ENCODE results near the gene ERC2. TPM values are rescaled to one million over a fixed set of nuclear protein-coding genes. Genes with fewer than 3 reads are reported as not detected.

ERC2 gene
- total and polyA plus RNA-seq, 12 donors: 0.22 to 4.2 (median 1.7) TPM

DNA sequence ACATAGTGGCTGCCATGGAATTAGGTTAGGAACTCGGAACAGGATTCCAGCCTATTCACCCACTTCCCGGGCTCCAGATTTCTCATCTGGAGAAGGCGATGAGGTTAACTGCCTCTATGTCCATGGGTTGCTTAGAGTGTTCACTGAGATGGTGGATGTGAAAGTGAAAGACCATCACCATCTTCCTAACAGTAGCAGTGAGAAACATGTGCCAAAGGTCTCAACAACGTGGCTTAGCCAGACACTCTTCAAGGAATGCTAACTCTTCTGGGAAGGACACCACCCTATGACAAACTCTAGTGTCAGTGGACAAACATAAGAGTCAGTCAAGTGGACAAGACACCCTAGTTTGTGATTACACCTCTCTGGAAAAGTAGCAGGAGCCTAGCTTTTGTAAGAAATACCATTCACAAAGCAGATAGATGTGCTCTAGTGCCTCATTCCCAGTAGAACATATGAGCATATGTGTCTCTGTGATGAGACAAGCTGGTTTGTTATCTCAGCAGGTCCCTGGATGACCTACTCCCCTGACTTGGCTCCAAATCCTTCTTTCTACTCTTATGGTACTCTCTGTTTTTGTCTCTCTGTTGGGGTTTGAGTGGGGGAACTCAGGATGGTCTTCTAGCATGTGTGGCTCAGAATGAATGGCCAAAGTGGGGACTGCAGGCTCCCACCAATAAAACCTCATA is 770.9 kb downstream of the ERC2 start:
- DNase-seq: no peak
- no peak for ATAC-seq
- H3K27me3 ChIP-seq: peaks cover 0 to 6% (median 0%) of the 10 kb centered on the region in 7 donors
- no peak overlapping the region for H3K4me3 ChIP-seq
- TF ChIP-seq, protein P1, sequence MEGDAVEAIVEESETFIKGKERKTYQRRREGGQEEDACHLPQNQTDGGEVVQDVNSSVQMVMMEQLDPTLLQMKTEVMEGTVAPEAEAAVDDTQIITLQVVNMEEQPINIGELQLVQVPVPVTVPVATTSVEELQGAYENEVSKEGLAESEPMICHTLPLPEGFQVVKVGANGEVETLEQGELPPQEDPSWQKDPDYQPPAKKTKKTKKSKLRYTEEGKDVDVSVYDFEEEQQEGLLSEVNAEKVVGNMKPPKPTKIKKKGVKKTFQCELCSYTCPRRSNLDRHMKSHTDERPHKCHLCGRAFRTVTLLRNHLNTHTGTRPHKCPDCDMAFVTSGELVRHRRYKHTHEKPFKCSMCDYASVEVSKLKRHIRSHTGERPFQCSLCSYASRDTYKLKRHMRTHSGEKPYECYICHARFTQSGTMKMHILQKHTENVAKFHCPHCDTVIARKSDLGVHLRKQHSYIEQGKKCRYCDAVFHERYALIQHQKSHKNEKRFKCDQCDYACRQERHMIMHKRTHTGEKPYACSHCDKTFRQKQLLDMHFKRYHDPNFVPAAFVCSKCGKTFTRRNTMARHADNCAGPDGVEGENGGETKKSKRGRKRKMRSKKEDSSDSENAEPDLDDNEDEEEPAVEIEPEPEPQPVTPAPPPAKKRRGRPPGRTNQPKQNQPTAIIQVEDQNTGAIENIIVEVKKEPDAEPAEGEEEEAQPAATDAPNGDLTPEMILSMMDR (IDR thresholded peaks at IDR 0.05): no peak
- no peaks in the 10 kb centered on the region for H3K36me3 ChIP-seq
- H3K27ac ChIP-seq: no peak overlapping the region
- intact Hi-C loops (cut with DNase I): no loop called here
- 88 to 92% methylated on average over 4 of the region's 4 CpGs for WGBS, 2 donors
- no peaks in the 10 kb centered on the region for H3K9me3 ChIP-seq
- H3K4me1 ChIP-seq: peaks cover 0 to 5% (median 0%) of the 10 kb centered on the region in 9 donors

DNA sequence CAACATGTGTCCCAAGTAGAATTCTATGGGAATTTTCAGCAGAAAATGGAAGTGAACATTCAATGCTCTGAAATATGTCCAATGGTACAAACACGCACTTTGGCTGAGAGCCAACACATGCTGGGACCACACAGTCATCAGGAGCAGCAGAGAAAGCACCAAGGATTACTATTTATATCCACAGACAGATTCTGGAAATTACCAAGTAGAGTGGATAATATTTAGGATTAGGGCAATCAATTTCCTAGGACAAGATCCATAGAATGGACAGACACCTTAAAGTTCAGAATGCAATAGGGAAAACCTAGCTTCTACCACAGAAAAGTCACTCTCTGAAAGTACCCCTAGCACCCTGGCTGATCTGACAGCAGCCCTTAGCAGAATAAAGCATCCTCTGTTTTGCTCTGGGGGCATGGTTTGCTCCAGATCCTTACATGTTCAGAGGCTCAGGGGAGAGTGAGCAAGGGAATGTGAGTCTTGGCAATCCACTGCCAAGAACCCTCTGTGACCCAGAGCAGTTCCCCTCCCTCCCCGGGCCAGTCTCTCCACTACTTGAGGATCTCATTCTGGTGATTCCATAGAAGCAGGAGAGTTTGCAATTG is 775.2 kb downstream of the ERC2 start:
- WGBS, 2 donors: 28 to 31% methylated on average over 2 of the region's 2 CpGs
- intact Hi-C loops (cut with DNase I): no loop called here
- no peak overlapping the region for H3K4me3 ChIP-seq
- H3K36me3 ChIP-seq: no peaks in the 10 kb centered on the region
- DNase-seq: no peak
- H3K27ac ChIP-seq: no peak overlapping the region
- H3K4me1 ChIP-seq: peaks cover 0 to 5% (median 0%) of the 10 kb centered on the region in 9 donors
- peaks cover 0 to 19% (median 8%) of the 10 kb centered on the region in 7 donors for H3K27me3 ChIP-seq
- TF ChIP-seq, protein P1 (IDR thresholded peaks at IDR 0.05): no peak
- no peaks in the 10 kb centered on the region for H3K9me3 ChIP-seq
- no peak for ATAC-seq

GRCh38 chr3:55692295-55692956 is 775.8 kb downstream of the ERC2 start:
- H3K9me3 ChIP-seq: no peaks in the 10 kb centered on the region
- intact Hi-C loops (cut with DNase I): no loop called here
- peaks cover 0 to 5% (median 0%) of the 10 kb centered on the region in 9 donors for H3K4me1 ChIP-seq
- no peak overlapping the region for H3K4me3 ChIP-seq
- peaks cover 0 to 19% (median 9%) of the 10 kb centered on the region in 7 donors for H3K27me3 ChIP-seq
- ATAC-seq (no peak), DNase-seq (no peak)
- TF ChIP-seq, protein P1 (IDR thresholded peaks at IDR 0.05): no peak
- no peak overlapping the region for H3K27ac ChIP-seq
- 78 to 84% methylated on average over 1 of the region's 1 CpG for WGBS, 2 donors
- H3K36me3 ChIP-seq: no peaks in the 10 kb centered on the region

DNA sequence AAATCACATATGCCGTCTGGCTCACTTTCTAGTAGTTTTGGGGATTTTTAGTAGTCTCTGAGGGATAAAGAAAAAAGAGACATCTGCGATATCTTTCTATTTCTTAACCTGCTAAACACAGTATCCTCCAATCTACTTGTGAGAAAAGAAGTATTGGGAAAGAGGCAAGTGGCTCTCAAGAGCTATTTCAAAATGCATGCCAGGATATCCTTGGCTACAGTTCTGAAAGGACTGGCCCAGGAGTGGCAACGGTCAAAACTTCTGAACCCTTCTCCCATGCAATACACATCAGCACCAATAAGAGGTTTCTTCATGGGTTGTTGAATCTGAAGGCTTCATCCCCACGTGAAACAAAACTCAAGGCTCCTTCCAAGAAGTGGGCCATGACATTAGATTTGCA is 777.1 kb downstream of the ERC2 start:
- intact Hi-C loops (cut with DNase I): no loop called here
- H3K9me3 ChIP-seq: no peaks in the 10 kb centered on the region
- WGBS, 2 donors: 64 to 73% methylated on average over 4 of the region's 4 CpGs
- H3K36me3 ChIP-seq: no peaks in the 10 kb centered on the region
- DNase-seq (no peak), ATAC-seq (peak in 1 of 8 donors; percentile 61)
- no peak overlapping the region for H3K4me3 ChIP-seq
- H3K27me3 ChIP-seq: peaks cover 0 to 19% (median 9%) of the 10 kb centered on the region in 7 donors
- no peak overlapping the region for H3K27ac ChIP-seq
- peaks cover 0 to 5% (median 0%) of the 10 kb centered on the region in 9 donors for H3K4me1 ChIP-seq
- TF ChIP-seq, protein P1 (IDR thresholded peaks at IDR 0.05): no peak

All from heart right ventricle (tissue), 16 donors.